Measurements from ENCODE around the gene DYNC1H1. TPM values are rescaled to one million over a fixed set of nuclear protein-coding genes. Genes with fewer than 3 reads are reported as not detected.

Gene DYNC1H1
- total RNA-seq, 6 experiments from 2014 or later: 116 to 261 (median 161) TPM

DNA sequence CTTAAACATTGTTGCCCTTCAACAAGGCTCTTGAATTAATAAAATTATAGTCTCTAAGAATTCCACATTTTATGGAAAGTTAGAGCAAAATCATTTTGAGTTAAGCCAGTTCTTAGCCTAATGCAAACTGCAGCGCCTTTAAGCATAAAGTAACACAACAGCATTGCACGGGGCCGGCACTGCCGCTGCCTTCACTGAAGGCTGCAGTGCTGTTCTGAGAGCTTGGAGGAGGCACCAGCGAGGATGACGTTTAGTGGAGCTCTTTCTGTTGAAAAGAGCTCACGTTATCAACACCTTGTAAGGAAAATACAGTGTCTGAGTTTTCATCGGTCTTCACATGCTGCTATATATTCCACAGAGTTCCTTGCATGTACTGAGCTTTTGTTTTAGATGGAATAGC is 38.3 kb upstream of the DYNC1H1 start:
- Histone ChIP-seq H3K4me3 (no peak overlapping the region), H3K4me1 (no peaks in the 10 kb centered on the region), H3K27me3 (no peaks in the 10 kb centered on the region), H3K27ac (no peak overlapping the region), H3K36me3 (peaks cover 0 to 9% (median 2%) of the 10 kb centered on the region in 4 donors), H3K9me3 (no peaks in the 10 kb centered on the region)
- no peak for TF ChIP-seq POLR2A (IDR thresholded peaks at IDR 0.05)
- TF ChIP-seq, protein P1, sequence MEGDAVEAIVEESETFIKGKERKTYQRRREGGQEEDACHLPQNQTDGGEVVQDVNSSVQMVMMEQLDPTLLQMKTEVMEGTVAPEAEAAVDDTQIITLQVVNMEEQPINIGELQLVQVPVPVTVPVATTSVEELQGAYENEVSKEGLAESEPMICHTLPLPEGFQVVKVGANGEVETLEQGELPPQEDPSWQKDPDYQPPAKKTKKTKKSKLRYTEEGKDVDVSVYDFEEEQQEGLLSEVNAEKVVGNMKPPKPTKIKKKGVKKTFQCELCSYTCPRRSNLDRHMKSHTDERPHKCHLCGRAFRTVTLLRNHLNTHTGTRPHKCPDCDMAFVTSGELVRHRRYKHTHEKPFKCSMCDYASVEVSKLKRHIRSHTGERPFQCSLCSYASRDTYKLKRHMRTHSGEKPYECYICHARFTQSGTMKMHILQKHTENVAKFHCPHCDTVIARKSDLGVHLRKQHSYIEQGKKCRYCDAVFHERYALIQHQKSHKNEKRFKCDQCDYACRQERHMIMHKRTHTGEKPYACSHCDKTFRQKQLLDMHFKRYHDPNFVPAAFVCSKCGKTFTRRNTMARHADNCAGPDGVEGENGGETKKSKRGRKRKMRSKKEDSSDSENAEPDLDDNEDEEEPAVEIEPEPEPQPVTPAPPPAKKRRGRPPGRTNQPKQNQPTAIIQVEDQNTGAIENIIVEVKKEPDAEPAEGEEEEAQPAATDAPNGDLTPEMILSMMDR (IDR thresholded peaks at IDR 0.05): no peak
- ATAC-seq: no peak
- 88% methylated on average over 8 of the region's 8 CpGs for WGBS (ENCODE audit: insufficient coverage, low coverage, low lambda C conversion rate, missing lambda C conversion rate)
- intact Hi-C loops (cut with DNase I): no loop called here
- DNase-seq: no peak

DNA sequence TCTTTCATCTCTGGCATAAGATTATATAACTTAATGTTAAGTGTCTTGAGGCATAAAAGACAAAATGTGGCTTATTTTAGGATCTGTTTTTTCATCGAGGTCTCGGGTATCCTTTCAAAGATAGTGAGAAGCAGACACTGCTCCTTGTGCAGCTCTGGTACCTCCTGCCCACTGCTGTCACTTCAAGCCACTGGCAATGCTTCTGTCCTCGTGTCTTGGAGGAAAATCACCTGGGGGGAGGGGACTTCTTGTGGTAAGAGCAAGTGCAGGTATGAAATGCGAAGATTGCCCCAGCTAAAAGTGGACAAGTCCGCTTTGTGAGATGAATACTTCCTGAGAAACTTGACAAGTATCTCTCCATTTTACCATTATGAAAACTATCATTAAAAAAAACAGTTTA is 37.8 kb upstream of the DYNC1H1 start:
- Histone ChIP-seq H3K27me3 (no peaks in the 10 kb centered on the region), H3K9me3 (no peaks in the 10 kb centered on the region), H3K27ac (no peak overlapping the region), H3K36me3 (peaks cover 0 to 4% (median 2%) of the 10 kb centered on the region in 4 donors), H3K4me1 (no peaks in the 10 kb centered on the region), H3K4me3 (no peak overlapping the region)
- intact Hi-C loops (cut with DNase I): no loop called here
- WGBS (ENCODE audit: insufficient coverage, low coverage, low lambda C conversion rate, missing lambda C conversion rate): 78% methylated on average over 5 of the region's 5 CpGs
- TF ChIP-seq POLR2A (IDR thresholded peaks at IDR 0.05): no peak
- TF ChIP-seq, protein P1 (IDR thresholded peaks at IDR 0.05): no peak
- DNase-seq: no peak
- ATAC-seq: no peak

DNA sequence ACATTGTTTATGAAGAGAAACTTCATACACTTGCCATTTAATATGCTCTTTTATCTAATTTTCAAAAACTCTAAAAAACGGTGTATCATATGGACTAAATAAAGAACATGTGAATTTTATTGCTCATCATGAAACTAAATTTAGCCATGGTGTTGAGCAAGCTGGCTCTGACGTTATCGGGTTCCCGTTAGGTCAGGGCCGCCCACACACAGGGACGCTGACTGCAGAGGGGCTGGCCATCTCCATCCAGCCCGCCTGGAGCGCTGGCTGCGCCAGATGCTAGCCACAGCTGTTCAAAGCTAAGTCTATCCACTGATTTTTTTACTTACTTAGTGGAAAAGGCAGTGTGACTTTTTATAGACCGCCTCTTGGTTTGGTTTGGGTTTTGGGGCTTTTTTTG is 36.5 kb upstream of the DYNC1H1 start:
- Histone ChIP-seq H3K27ac (no peak overlapping the region), H3K27me3 (no peaks in the 10 kb centered on the region), H3K36me3 (peaks cover 0 to 3% (median 0%) of the 10 kb centered on the region in 4 donors), H3K4me3 (no peak overlapping the region), H3K9me3 (no peaks in the 10 kb centered on the region), H3K4me1 (no peaks in the 10 kb centered on the region)
- ATAC-seq: peak; percentile 64 to 94 (median 73)
- TF ChIP-seq, protein P1 (IDR thresholded peaks at IDR 0.05): no peak
- no peak for TF ChIP-seq POLR2A (IDR thresholded peaks at IDR 0.05)
- peak in 2 of 3 donors; percentile 67 to 78 for DNase-seq
- intact Hi-C loops (cut with DNase I): no loop called here
- WGBS (ENCODE audit: insufficient coverage, low coverage, low lambda C conversion rate, missing lambda C conversion rate): 31% methylated on average over 10 of the region's 10 CpGs

DNA sequence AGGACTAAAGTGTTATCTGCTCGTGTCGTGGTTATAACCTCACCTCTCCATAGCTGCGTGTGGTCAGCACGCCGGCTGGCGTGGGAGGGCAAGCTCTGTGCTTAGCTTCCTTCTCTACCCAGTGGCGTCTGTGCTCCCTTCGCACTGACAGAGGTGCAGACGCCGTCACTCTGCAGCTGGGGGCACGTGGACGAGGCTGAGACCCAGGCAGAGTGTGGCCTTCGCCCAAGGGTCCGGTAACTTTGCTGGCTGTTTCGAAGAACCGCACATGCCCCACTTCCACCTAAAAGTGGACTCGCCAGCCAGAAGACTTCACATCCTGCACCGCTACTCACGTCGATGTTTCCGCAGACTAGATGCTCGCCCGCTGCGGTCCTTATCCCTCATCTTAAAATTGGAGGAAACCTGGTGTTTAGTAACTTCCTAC is 35.9 kb upstream of the DYNC1H1 start:
- no peak for DNase-seq
- 93% methylated on average over 6 of the region's 24 CpGs for WGBS (ENCODE audit: insufficient coverage, low coverage, low lambda C conversion rate, missing lambda C conversion rate)
- Histone ChIP-seq H3K27ac (no peak overlapping the region), H3K27me3 (no peaks in the 10 kb centered on the region), H3K4me3 (no peak overlapping the region), H3K4me1 (no peaks in the 10 kb centered on the region), H3K36me3 (peaks cover 0 to 3% (median 0%) of the 10 kb centered on the region in 4 donors), H3K9me3 (no peaks in the 10 kb centered on the region)
- ATAC-seq: no peak
- TF ChIP-seq, protein P1 (IDR thresholded peaks at IDR 0.05): no peak
- no peak for TF ChIP-seq POLR2A (IDR thresholded peaks at IDR 0.05)
- intact Hi-C loops (cut with DNase I): no loop called here

DNA sequence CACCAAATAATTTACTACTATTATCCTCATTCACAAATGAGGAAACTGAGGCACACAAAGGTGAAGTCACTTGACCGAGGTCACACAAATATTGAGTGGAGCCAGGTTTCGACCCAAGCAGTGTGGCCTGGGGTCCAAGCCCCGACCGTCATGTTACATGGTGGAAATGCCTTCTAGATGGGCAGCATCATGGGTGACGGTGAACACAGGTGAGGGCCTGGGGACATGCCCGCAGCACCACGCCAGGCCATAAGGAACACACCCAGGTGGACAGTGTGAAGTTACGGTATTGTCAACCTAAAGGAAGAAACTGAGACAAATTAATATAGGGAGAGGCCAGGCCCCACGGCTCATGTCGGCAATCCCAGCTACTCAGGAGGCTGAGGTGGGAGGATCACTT is 35.3 kb upstream of the DYNC1H1 start:
- DNase-seq: no peak
- TF ChIP-seq, protein P1 (IDR thresholded peaks at IDR 0.05): no peak
- TF ChIP-seq POLR2A (IDR thresholded peaks at IDR 0.05): no peak
- H3K27me3 ChIP-seq: no peaks in the 10 kb centered on the region
- H3K4me3 ChIP-seq: no peak overlapping the region
- no peak overlapping the region for H3K27ac ChIP-seq
- ATAC-seq: no peak
- intact Hi-C loops (cut with DNase I): no loop called here
- peaks cover 0 to 3% (median 0%) of the 10 kb centered on the region in 4 donors for H3K36me3 ChIP-seq
- no peaks in the 10 kb centered on the region for H3K4me1 ChIP-seq
- WGBS (ENCODE audit: insufficient coverage, low coverage, low lambda C conversion rate, missing lambda C conversion rate): 83% methylated on average over 9 of the region's 10 CpGs
- no peaks in the 10 kb centered on the region for H3K9me3 ChIP-seq
